Measurements from ENCODE around the gene SELENOO. TPM values are rescaled to one million over a fixed set of nuclear protein-coding genes. Genes with fewer than 3 reads are reported as not detected.

SELENOO gene
- total and polyA plus RNA-seq, 2 of the 13 experiments (the other 11 are each of a cell fraction or from before 2014, with no cell fraction given), result 14.4 to 19.0 TPM

GRCh38 chr22:50251477-50252081, 50.8 kb downstream of the SELENOO start (continued):
- TF ChIP-seq KDM4B (CRISPR knock-in tag; IDR thresholded peaks at IDR 0.05) (no peak), ZNF761 (CRISPR knock-in tag; conservative IDR thresholded peaks at IDR 0.05) (no peak), ZNF557 (CRISPR knock-in tag; IDR thresholded peaks at IDR 0.05) (no peak), RFX5 (IDR thresholded peaks at IDR 0.05; ENCODE audit: low read depth, low read length) (no peak), ZNF724P (CRISPR knock-in tag; IDR thresholded peaks at IDR 0.05; ENCODE audit: borderline replicate concordance) (no peak), AKNA (CRISPR knock-in tag; IDR thresholded peaks at IDR 0.05; ENCODE audit: borderline replicate concordance) (no peak), RAD51 (IDR thresholded peaks at IDR 0.05; ENCODE audit: borderline replicate concordance) (no peak), AGO2 (optimal IDR thresholded peaks at IDR 0.05; ENCODE audit: low read depth, low read length) (peak; percentile 48), PHF21A (CRISPR knock-in tag; IDR thresholded peaks at IDR 0.05) (no peak), ZHX1 (CRISPR knock-in tag; IDR thresholded peaks at IDR 0.05; ENCODE audit: low read depth) (peak; percentile 75; the same call in 1 of the 2 replicates), RBM39 (IDR thresholded peaks at IDR 0.05; ENCODE audit: low read depth, low read length, poor library complexity, severe bottlenecking) (peak; percentile 34), CEBPB (IDR thresholded peaks at IDR 0.05; ENCODE audit: borderline replicate concordance, low read depth, low read length) (no peak), ZNF101 (CRISPR knock-in tag; IDR thresholded peaks at IDR 0.05; ENCODE audit: borderline replicate concordance, low read depth) (no peak), SNAI1 (CRISPR knock-in tag; IDR thresholded peaks at IDR 0.05; ENCODE audit: borderline replicate concordance) (peak; percentile 27; the same call in 1 of the 2 replicates), NPAS2 (CRISPR knock-in tag; IDR thresholded peaks at IDR 0.05; ENCODE audit: borderline replicate concordance) (no peak), EZH2 (conservative IDR thresholded peaks at IDR 0.05; ENCODE audit: low read depth, low read length) (no peak), CENPBD1 (CRISPR knock-in tag; IDR thresholded peaks at IDR 0.05; ENCODE audit: borderline replicate concordance, low read depth) (no peak), ZNF431 (CRISPR knock-in tag; IDR thresholded peaks at IDR 0.05; ENCODE audit: borderline replicate concordance, low read depth) (no peak), ZBTB33 (CRISPR knock-in tag; IDR thresholded peaks at IDR 0.05) (no peak), ZSCAN12 (CRISPR knock-in tag; IDR thresholded peaks at IDR 0.05) (no peak)

All from HepG2 (cell line).